GM12878 (cell line): ENCODE measurements around the gene COQ7. TPM values are rescaled to one million over a fixed set of nuclear protein-coding genes. Genes with fewer than 3 reads are reported as not detected.

Source experiments
- ASH2L ChIP-seq: fragments of 300-600, 200-600 bp; sonication (generic); IDR thresholded peaks from 2 replicates; pipeline ENCODE4 v1.6.1; 2017; ENCODE audit warnings: low read depth, mild to moderate bottlenecking, borderline replicate concordance
- BHLHE40 ChIP-seq, 2 experiments: fragments of 450-650 bp in 1 of 2; IDR thresholded peaks; 2 replicates each; pipeline ENCODE4 v1.6.1; 2011 to 2017; ENCODE audit warnings: low read depth in 2 of 2, borderline replicate concordance in 1 of 2, improper control_type of control experiment in 1 of 2, low read length in 1 of 2, mild to moderate bottlenecking in 1 of 2
- EGR1 ChIP-seq, 2 experiments: IDR thresholded peaks; 1 replicate in 1 of 2; 2 replicates in 1 of 2; pipeline ENCODE4 v1.6.1; 2011 to 2012; ENCODE audit warnings: low read depth in 2 of 2, low read length in 2 of 2, borderline replicate concordance in 1 of 2, mild to moderate bottlenecking in 1 of 2, moderate library complexity in 1 of 2
- MLLT1 ChIP-seq: fragments of 450-650 bp; IDR thresholded peaks from 2 replicates; pipeline ENCODE4 v1.6.1; 2016; ENCODE audit warnings: mild to moderate bottlenecking
- PRDM15 ChIP-seq: fragments of 450-650 bp; formaldehyde crosslinking; IDR thresholded peaks from 2 replicates; pipeline ENCODE4 v1.4.0; 2020; ENCODE audit warnings: mild to moderate bottlenecking, moderate library complexity
- SKIL ChIP-seq: fragments of 450-650 bp; IDR thresholded peaks from 2 replicates; pipeline ENCODE4 v1.6.1; 2017; ENCODE audit warnings: mild to moderate bottlenecking, low read depth, inconsistent platforms; ENCODE audit not compliant: poor library complexity, severe bottlenecking
- SUZ12 ChIP-seq: fragments of 200-600 bp; sonication (generic); IDR thresholded peaks from one replicate; pipeline ENCODE4 v1.6.1; 2018; ENCODE audit warnings: antibody characterized with exemption, mild to moderate bottlenecking; ENCODE audit not compliant: unreplicated experiment
- TBL1XR1 ChIP-seq: IDR thresholded peaks from 2 replicates; pipeline ENCODE4 v1.6.1; 2012; ENCODE audit warnings: low read depth, low read length, improper control_type of control experiment
- TCF3 ChIP-seq: IDR thresholded peaks from 2 replicates; pipeline ENCODE4 v1.6.1; 2012; ENCODE audit warnings: low read depth, mild to moderate bottlenecking, low read length, borderline replicate concordance; ENCODE audit not compliant: insufficient read depth
- ZBTB33 ChIP-seq: fragments of 450-650 bp; IDR thresholded peaks from 2 replicates; pipeline ENCODE4 v1.6.1; 2017; ENCODE audit warnings: mild to moderate bottlenecking
- polyA plus RNA-seq, 11 experiments: library from polyadenylated mRNA; depleted of rRNA in 4 of 11; unstranded in 6 of 11; stranded (reverse) in 5 of 11; fragments of >200 nt; fragmentation: Nextera tagmentation in 4 of 11; fragmentation: Illumina TruSeq in 1 of 11; extraction: Ambion mirVana in 4 of 11; extraction: Trizol in 1 of 11; gene quantifications; 1 replicate in 1 of 11; 2 replicates in 10 of 11; pipeline versions ENCODE4 v1.2.1 to v1.2.3, GENCODE V29; 2011 to 2016; ENCODE audit warnings: inconsistent platforms in 2 of 11, missing spikeins in 2 of 11, low read depth in 1 of 11
- total RNA-seq, 4 experiments: library from RNA; depleted of rRNA in 3 of 4; stranded (reverse); fragments of >200 nt in 3 of 4; fragmentation: Illumina TruSeq in 1 of 4; extraction: Trizol in 1 of 4; gene quantifications; 2 replicates each; pipeline versions ENCODE4 v1.2.1 to v1.2.3, GENCODE V29; 2013 to 2021

The COQ7 gene
- total and polyA plus RNA-seq, 10 of the 15 experiments (the other 5 are each of a cell fraction or from before 2014, with no cell fraction given): 3.2 to 21.9 (median 13.0) TPM

- TF ChIP-seq MLLT1 (peak; percentile 74), EGR1 (IDR thresholded peaks at IDR 0.05; ENCODE audit: borderline replicate concordance in 1 of 2, low read depth in 2 of 2, low read length in 2 of 2) (peak in 1 of 2 experiments; percentile 15; a peak in 1 of 3 replicates), ZBTB33 (peak; percentile 91), ASH2L (no peak), PRDM15 (CRISPR knock-in tag) (no peak), SKIL (no peak), SUZ12 (no peak), TCF3 (no peak), BHLHE40 (IDR thresholded peaks at IDR 0.05; ENCODE audit: borderline replicate concordance in 1 of 2, low read depth in 2 of 2, low read length in 1 of 2) (peak; percentile 90 to 95), TBL1XR1 (no peak)
Measured at GRCh38 chr16:19114359-19115147, 47.1 kb downstream of the COQ7 start (continued).
